GM21825 (cell line): ENCODE data around the gene PCDHA5.

ENCODE experiments used
- ATAC-seq: cut with Tn5 transposase; IDR thresholded peaks from one replicate; pipeline ENCODE4 v1.9.1; 2021; ENCODE audit warnings: mild to moderate bottlenecking, moderate library complexity; ENCODE audit not compliant: unreplicated experiment

Gene PCDHA5

DNA sequence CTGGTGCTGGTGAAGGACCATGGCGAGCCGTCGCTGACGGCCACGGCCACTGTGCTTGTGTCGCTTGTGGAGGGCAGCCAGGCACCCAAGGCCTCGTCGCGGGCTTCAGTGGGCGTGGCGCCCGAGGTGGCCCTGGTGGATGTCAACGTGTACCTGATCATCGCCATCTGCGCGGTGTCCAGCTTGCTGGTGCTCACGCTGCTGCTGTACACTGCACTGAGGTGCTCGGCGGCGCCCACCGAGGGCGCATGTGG is 36.5 kb downstream of the PCDHA5 start:
- ATAC-seq, result no peak

DNA sequence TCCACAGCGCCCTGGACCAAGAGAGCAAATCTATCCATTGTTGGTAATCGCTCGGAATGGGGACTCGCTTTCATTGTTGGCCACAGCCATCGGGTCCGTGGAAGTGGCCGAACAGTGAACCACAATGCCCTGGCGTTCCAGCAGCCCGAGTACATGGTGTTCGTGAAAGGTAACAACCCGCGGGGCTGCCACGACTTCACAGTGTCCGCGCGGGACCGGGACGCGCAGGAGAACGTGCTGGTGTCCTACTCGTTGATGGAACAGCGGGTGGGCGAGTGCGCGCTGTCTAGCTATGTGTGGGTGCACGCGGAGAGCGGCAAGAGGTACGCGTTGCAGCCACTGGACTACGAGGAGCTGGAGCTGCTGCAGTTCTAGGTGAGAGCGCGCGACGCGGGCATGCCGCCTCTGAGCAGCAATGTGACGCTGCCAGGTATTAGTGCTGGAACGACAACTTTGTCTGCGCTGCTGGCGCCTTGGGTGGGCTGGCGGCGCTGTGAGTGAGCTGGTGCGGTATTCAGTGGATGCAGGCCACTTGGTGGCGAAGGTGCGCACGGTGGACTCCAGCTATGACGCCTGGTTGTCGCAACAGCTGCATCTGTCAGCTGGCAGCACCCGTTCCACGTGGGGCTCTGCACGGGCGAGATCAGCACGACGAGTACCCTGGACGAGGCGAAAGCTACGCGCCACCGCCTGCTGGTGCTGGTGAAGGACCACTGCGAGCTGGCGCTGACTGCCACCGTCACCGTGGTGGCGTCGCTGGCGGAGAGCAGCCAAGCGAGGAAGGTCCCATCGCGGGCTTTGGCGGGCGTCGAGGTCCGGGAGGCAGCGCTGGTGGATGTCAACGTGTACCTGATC is 41.3 kb downstream of the PCDHA5 start:
- ATAC-seq, result no peak

DNA sequence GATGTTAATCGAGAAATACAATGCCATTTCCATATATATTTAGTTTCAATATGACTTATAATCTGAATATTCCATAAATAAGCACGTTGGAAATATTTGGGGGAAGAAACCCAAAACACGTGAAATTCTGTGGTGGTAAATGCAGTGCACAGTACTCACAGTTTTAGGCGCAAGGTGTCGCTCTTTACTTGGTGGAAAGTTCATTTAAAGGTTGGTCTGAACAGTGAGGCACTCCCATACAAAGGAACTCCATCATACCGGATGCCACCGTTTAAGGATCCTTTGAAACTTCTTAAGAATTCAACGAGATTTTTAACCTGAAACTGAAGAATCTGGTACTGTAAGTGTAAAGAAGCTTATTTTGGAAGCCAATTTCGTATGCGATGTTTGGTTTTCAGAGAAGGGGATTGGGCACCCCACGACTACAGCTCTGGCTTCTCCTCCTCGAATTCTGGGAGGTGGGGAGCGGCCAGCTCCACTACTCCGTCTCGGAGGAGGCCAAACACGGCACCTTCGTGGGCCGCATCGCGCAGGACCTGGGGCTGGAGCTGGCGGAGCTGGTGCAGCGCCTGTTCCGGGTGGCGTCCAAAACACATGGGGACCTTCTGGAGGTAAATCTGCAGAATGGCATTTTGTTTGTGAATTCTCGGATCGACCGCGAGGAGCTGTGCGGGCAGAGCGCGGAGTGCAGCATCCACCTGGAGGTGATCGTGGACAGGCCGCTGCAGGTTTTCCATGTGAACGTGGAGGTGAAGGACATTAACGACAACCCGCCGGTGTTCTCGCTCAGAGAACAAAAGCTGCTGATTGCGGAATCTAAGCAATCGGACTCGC is 47.5 kb downstream of the PCDHA5 start, which contains the start of gene PCDHA11:
Gene PCDHA11, plus strand, starts transcription at position 237 of the 834 bp plus-strand sequence. Its CDS starts 147 bp downstream, at position 384.
- no peak for ATAC-seq

- ATAC-seq, result no peak
Observed at GRCh38 chr5:140869555-140869886, 48.1 kb downstream of the PCDHA5 start.

GRCh38 chr5:140870221-140871201 is 49.1 kb downstream of the PCDHA5 start:
- ATAC-seq, result no peak
